OCI-LY7 (cell line): ENCODE data around the gene LILRB5. TPM values are rescaled to one million over a fixed set of nuclear protein-coding genes. Genes with fewer than 3 reads are reported as not detected.
"Not testable (repeated sequence)": the region's sequence is repeated elsewhere in the genome, so short reads cannot be mapped to it uniquely, and the experiment has no call there.

Experiments used
- BruUV-seq: library from RNA; stranded (reverse); fragments of 400-500 nt; replicated peaks from 2 replicates; lab custom pipeline; 2021; lab: Mats Ljungman, UMichigan
- CTCF ChIA-PET: fragments of 300-600 bp; sonication (Branson Sonifier 250); formaldehyde crosslinking; loops from one replicate; lab custom pipeline; 2022; ENCODE audit warnings: antibody characterized with exemption; ENCODE audit not compliant: unreplicated experiment; lab: Charles Lee
- POLR2A ChIA-PET: fragments of 300-600 bp; sonication (Branson Sonifier 250); formaldehyde crosslinking; loops from one replicate; lab custom pipeline; 2022; ENCODE audit warnings: antibody characterized with exemption; lab: Charles Lee
- DNase-seq: peaks from one replicate; pipeline ENCODE4 v3.0.0-alpha.2; 2015; ENCODE audit warnings: low spot score
- H2AFZ ChIP-seq: fragments of 200-600 bp; sonication (generic), shearing (Covaris generic); 2 replicates; pipeline ENCODE4 v1.6.1; 2014; ENCODE audit warnings: mild to moderate bottlenecking, antibody characterized with exemption, low read length, moderate library complexity
- H3K27ac ChIP-seq: fragments of 200-600 bp; sonication (generic); 2 replicates; pipeline ENCODE4 v1.5.1; 2014; ENCODE audit warnings: mixed run types, low read depth, mild to moderate bottlenecking, moderate library complexity, low read length, inconsistent platforms; ENCODE audit not compliant: poor library complexity, severe bottlenecking
- H3K36me3 ChIP-seq: fragments of 200-600 bp; sonication (generic); 2 replicates; pipeline ENCODE4 v1.6.1; 2014; ENCODE audit warnings: mild to moderate bottlenecking, antibody characterized with exemption, low read length, moderate library complexity, mixed read lengths; ENCODE audit not compliant: insufficient read depth
- H3K4me1 ChIP-seq: fragments of 200-600 bp; sonication (generic); 2 replicates; pipeline ENCODE4 v1.5.1; 2014; ENCODE audit warnings: mild to moderate bottlenecking, low read length; ENCODE audit not compliant: insufficient read depth, poor library complexity, severe bottlenecking
- H3K4me2 ChIP-seq: fragments of 200-600 bp; sonication (generic); 2 replicates; pipeline ENCODE4 v1.6.1; 2014; ENCODE audit warnings: mild to moderate bottlenecking, low read length
- H3K4me3 ChIP-seq: fragments of 200-600 bp; sonication (generic); 2 replicates; pipeline ENCODE4 v1.5.1; 2014; ENCODE audit warnings: mild to moderate bottlenecking, low read depth, low read length; ENCODE audit not compliant: poor library complexity, severe bottlenecking
- H3K79me2 ChIP-seq: fragments of 200-600 bp; sonication (generic); 2 replicates; pipeline ENCODE4 v1.6.1; 2016; ENCODE audit warnings: low read depth, mild to moderate bottlenecking, low read length, moderate library complexity, mixed read lengths; ENCODE audit not compliant: insufficient read depth
- H3K9me2 ChIP-seq: fragments of 200-600 bp; sonication (generic); 2 replicates; pipeline ENCODE4 v1.6.1; 2016; ENCODE audit warnings: mild to moderate bottlenecking, low read length, mixed read lengths; ENCODE audit not compliant: insufficient read depth
- H3K9me3 ChIP-seq: fragments of 200-600 bp; sonication (generic); 2 replicates; pipeline ENCODE4 v1.6.1; 2014; ENCODE audit warnings: mild to moderate bottlenecking, mixed run types, low read length, mixed read lengths
- H4K20me1 ChIP-seq: fragments of 200-600 bp; sonication (generic); 2 replicates; pipeline ENCODE4 v1.6.1; 2014; ENCODE audit warnings: mild to moderate bottlenecking, antibody characterized with exemption, low read length, moderate library complexity, mixed read lengths; ENCODE audit not compliant: insufficient read depth
- EZH2phosphoT487 ChIP-seq: fragments of 200-600 bp; sonication (generic); IDR thresholded peaks from 2 replicates; pipeline ENCODE4 v1.6.1; 2018; ENCODE audit warnings: low read depth, borderline replicate concordance, mild to moderate bottlenecking, mixed run types, antibody characterized with exemption, low read length, moderate library complexity, mixed read lengths
- intact Hi-C: fragments of 100-400 bp; cut with micrococcal nuclease; formaldehyde crosslinking; loops from one replicate; pipeline ENCODE4 v1.10.0; 2022; ENCODE audit not compliant: unreplicated experiment
- total RNA-seq, 2 experiments: library from RNA; depleted of rRNA in 1 of 2; stranded (reverse); fragments of >200 nt in 1 of 2; shearing (Covaris generic) in 1 of 2; gene quantifications; 2 replicates each; pipeline ENCODE4 v1.2.3, GENCODE V29; 2014 to 2022
- TF ChIP-seq, protein P1 (sequence below): fragments of 200-600 bp; sonication (generic); conservative IDR thresholded peaks from 2 replicates; pipeline ENCODE4 v1.5.1; 2014; ENCODE audit warnings: mild to moderate bottlenecking, antibody characterized with exemption, low read length, moderate library complexity, mixed read lengths

Gene LILRB5
- total RNA-seq, 2 experiments from 2014 or later = not detected

DNA sequence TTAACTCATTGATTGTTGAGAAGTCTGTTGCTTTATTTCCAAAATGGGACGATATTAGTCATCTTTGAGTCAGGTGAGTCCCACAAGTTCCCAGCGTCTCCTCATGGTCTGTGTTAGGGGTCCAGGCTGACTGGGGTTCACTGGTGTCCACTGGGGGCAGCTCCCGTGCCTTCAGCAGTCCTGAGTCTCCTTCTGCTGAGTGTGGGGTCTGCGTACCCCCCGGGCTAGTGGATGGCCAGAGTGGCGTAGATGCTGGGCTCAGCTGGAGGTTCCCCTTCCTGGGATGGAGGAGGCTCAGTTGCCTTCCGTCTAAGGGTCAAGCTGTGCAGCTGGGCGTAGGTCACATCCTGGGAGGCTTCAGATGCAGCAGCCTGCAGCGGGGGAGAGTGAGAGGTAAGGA is 40.2 kb downstream of the LILRB5 start:
- H4K20me1 ChIP-seq = no peaks in the 10 kb centered on the region
- intact Hi-C loops = no loop called here
- no peak for DNase-seq
- no peaks in the 10 kb centered on the region for H3K4me1 ChIP-seq
- H3K27ac ChIP-seq = no peak overlapping the region
- ChIA-PET POLR2A (no interaction called here), CTCF (no interaction called here)
- H3K9me3 ChIP-seq = no peaks in the 10 kb centered on the region
- H3K79me2 ChIP-seq = no peaks in the 10 kb centered on the region
- BruUV-seq = no TSS peak
- H3K4me3 ChIP-seq = no peak overlapping the region
- no peak for TF ChIP-seq EZH2phosphoT487
- TF ChIP-seq, protein P1, sequence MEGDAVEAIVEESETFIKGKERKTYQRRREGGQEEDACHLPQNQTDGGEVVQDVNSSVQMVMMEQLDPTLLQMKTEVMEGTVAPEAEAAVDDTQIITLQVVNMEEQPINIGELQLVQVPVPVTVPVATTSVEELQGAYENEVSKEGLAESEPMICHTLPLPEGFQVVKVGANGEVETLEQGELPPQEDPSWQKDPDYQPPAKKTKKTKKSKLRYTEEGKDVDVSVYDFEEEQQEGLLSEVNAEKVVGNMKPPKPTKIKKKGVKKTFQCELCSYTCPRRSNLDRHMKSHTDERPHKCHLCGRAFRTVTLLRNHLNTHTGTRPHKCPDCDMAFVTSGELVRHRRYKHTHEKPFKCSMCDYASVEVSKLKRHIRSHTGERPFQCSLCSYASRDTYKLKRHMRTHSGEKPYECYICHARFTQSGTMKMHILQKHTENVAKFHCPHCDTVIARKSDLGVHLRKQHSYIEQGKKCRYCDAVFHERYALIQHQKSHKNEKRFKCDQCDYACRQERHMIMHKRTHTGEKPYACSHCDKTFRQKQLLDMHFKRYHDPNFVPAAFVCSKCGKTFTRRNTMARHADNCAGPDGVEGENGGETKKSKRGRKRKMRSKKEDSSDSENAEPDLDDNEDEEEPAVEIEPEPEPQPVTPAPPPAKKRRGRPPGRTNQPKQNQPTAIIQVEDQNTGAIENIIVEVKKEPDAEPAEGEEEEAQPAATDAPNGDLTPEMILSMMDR = no peak
- H2AFZ ChIP-seq = no peak overlapping the region
- no peak overlapping the region for H3K4me2 ChIP-seq
- peaks cover 23% of the 10 kb centered on the region for H3K36me3 ChIP-seq
- H3K9me2 ChIP-seq = no peaks in the 10 kb centered on the region

DNA sequence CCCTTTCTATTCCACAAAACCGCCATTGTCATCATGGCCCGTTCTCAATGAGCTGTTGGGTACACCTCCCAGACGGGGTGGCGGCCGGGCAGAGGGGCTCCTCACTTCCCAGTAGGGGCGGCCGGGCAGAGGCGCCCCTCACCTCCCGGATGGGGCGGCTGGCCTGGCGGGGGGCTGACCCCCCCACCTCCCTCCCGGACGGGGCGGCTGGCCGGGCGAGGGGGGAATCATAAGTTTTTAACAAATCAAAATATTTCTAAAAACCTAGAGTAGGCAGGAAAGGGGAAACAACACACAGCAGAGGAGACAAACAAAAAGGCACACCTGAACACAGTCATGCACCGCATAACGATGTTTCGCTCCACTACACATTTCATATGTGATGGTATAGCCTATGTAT is 42.3 kb downstream of the LILRB5 start:
- BruUV-seq, DNase-seq, H3K79me2 ChIP-seq, H4K20me1 ChIP-seq, H3K4me2 ChIP-seq, H3K4me1 ChIP-seq, intact Hi-C loops, POLR2A ChIA-PET, H3K27ac ChIP-seq, H2AFZ ChIP-seq, H3K9me2 ChIP-seq, H3K4me3 ChIP-seq, CTCF ChIA-PET, H3K9me3 ChIP-seq: not testable (repeated sequence)
- H3K36me3 ChIP-seq = peaks cover 36% of the 10 kb centered on the region

DNA sequence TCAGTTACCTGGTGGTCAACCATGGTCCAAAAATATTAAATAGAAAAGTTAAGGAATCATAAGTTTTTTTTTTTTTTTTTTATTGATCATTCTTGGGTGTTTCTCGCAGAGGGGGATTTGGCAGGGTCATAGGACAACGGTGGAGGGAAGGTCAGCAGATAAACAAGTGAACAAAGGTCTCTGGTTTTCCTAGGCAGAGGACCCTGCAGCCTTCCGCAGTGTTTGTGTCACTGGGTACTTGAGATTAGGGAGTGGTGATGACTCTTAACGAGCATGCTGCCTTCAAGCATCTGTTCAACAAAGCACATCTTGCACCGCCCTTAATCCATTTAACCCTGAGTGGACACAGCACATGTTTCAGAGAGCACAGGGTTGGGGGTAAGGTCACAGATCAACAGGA is 42.9 kb downstream of the LILRB5 start:
- DNase-seq, CTCF ChIA-PET, H3K9me3 ChIP-seq, H3K4me2 ChIP-seq, H3K4me1 ChIP-seq, H3K79me2 ChIP-seq, H2AFZ ChIP-seq, H4K20me1 ChIP-seq, intact Hi-C loops, H3K9me2 ChIP-seq, H3K4me3 ChIP-seq, H3K27ac ChIP-seq, BruUV-seq, POLR2A ChIA-PET: not testable (repeated sequence)
- H3K36me3 ChIP-seq = peaks cover 42% of the 10 kb centered on the region

DNA sequence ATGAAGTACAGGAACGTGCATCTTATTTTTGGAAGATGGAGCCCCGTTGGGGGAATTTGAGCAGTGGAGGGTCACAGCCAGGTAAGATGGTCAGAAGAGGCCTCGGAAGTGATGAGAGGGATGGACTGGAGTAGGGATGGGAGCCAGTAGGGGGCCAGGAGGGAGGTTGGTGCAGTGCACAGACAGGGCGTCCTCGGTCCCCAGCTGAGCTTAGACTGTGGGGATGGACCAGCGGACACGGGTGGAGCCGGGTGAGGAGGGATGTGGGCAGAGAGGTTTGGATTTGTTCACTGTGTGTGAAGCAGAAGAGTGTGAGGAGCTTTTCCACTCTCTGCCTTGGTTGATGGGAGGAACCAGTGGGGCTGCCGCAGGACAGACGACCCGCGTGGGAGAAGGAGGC is 45.8 kb downstream of the LILRB5 start:
- no peak overlapping the region for H3K27ac ChIP-seq
- TF ChIP-seq EZH2phosphoT487 = no peak
- TF ChIP-seq, protein P1 = no peak
- BruUV-seq = no TSS peak
- DNase-seq = no peak
- H3K4me1 ChIP-seq = peaks cover 17% of the 10 kb centered on the region
- no peaks in the 10 kb centered on the region for H3K9me2 ChIP-seq
- H4K20me1 ChIP-seq = peaks cover 8% of the 10 kb centered on the region; the same call in 1 of the 2 replicates
- H3K79me2 ChIP-seq = peaks cover 7% of the 10 kb centered on the region; the same call in 1 of the 2 replicates
- intact Hi-C loops = no loop called here
- no peaks in the 10 kb centered on the region for H3K9me3 ChIP-seq
- CTCF ChIA-PET = no interaction called here
- peaks cover 71% of the 10 kb centered on the region for H3K36me3 ChIP-seq
- H3K4me2 ChIP-seq = no peak overlapping the region
- H2AFZ ChIP-seq = no peak overlapping the region
- POLR2A ChIA-PET = no interaction called here
- no peak overlapping the region for H3K4me3 ChIP-seq
